CD4-positive, alpha-beta T cell treated with Interleukin-2 at 100 ng/mL for 4 hours (primary cell): ENCODE measurements around the gene EDN3.
A peak's percentile ranks its signal among the peaks of the same experiment; 100 is the strongest.

Experiments
- DNase-seq: peaks from one replicate; pipeline ENCODE4 v3.0.0-alpha.2; 2020; ENCODE audit warnings: low spot score

Gene EDN3

GRCh38 chr20:59300333-59301081 lies at the start of gene EDN3:
Gene EDN3 (plus strand): TSS chr20:59300611. CDS start chr20:59300813, 202 bp downstream.
- no peak for DNase-seq

GRCh38 chr20:59253325-59253724 lies 47.1 kb upstream of the EDN3 start:
- DNase-seq: peak; percentile 34

- DNase-seq: peak; percentile 30
Observed at GRCh38 chr20:59253779-59254319, 46.6 kb upstream of the EDN3 start.

GRCh38 chr20:59255256-59255655 lies 45.2 kb upstream of the EDN3 start:
- no peak for DNase-seq

- DNase-seq: peak; percentile 29
Observed at GRCh38 chr20:59258221-59258621, 42.2 kb upstream of the EDN3 start.

GRCh38 chr20:59259946-59260345 lies 40.5 kb upstream of the EDN3 start:
- DNase-seq: no peak

GRCh38 chr20:59265298-59265697 lies 35.1 kb upstream of the EDN3 start:
- DNase-seq: no peak

- DNase-seq: no peak
Observed at GRCh38 chr20:59268870-59269269, 31.5 kb upstream of the EDN3 start.

GRCh38 chr20:59269411-59270025 lies 30.9 kb upstream of the EDN3 start:
- no peak for DNase-seq

GRCh38 chr20:59270380-59270779 lies 30.0 kb upstream of the EDN3 start:
- no peak for DNase-seq

- DNase-seq: no peak
Observed at GRCh38 chr20:59273739-59274357, 26.6 kb upstream of the EDN3 start.

- DNase-seq: no peak
Observed at GRCh38 chr20:59276938-59277337, 23.5 kb upstream of the EDN3 start.

GRCh38 chr20:59284470-59284869 lies 15.9 kb upstream of the EDN3 start:
- DNase-seq: no peak

GRCh38 chr20:59289994-59290393 lies 10.4 kb upstream of the EDN3 start:
- DNase-seq: no peak

GRCh38 chr20:59291740-59292383 lies 8.5 kb upstream of the EDN3 start:
- DNase-seq: no peak

GRCh38 chr20:59295531-59295930 lies 4.9 kb upstream of the EDN3 start:
- no peak for DNase-seq

GRCh38 chr20:59297686-59298085 lies 2.7 kb upstream of the EDN3 start:
- DNase-seq: no peak

- DNase-seq: no peak
Observed at GRCh38 chr20:59299945-59300332, 472 bp upstream of the EDN3 start.

- no peak for DNase-seq
Observed at GRCh38 chr20:59301343-59302007, 1.1 kb downstream of the EDN3 start.

- no peak for DNase-seq
Observed at GRCh38 chr20:59305908-59306655, 5.7 kb downstream of the EDN3 start.

- no peak for DNase-seq
Observed at GRCh38 chr20:59307270-59307669, 6.9 kb downstream of the EDN3 start.
